HG03064 (cell line): Measurements from ENCODE around the gene MUC22.
"Not testable (repeated sequence)": the region's sequence is repeated elsewhere in the genome, so short reads cannot be mapped to it uniquely, and the experiment has no call there.

Source experiments
- ATAC-seq: cut with Tn5 transposase; IDR thresholded peaks from one replicate; pipeline ENCODE4 v1.9.1; 2021; ENCODE audit warnings: low read depth; ENCODE audit not compliant: unreplicated experiment

Gene MUC22

DNA sequence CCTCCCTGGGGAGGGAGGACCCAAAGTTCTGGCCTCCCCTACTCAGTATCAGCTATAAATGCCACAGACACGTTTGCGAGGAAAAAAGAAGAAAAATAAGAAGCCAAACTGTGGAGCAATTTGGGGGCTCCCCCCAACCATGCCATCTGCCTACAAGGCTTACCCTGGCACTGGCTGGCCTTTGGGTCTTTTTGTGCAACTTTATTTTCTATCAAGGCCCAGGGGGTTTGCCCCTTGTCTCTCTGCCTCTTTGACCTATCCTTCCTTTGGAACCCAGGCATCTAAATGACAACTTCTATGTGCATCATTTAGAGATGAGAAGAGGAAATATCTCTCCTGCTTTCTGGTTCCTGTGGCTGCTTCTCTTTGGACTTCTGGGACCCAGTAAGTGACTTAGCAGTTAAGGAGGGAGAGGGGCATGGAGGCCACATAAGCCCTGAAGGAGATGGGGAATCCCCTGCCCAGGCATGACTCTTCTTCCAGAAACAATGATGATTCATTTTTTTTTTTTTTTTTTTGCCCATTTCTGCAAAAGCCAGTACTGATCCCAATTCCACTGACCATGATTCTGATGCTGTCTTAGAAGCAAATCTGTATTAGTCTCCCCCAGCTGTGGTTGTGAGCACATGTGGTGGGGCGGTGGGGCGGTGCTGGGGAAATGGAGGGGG lies at the start of gene MUC22:
Gene MUC22, plus strand, starts transcription at position 82 of the 668 bp plus-strand sequence. Its CDS starts 233 bp downstream, at position 315.
- ATAC-seq, result no peak

GRCh38 chr6:30960907-30961673 lies 49.2 kb upstream of the MUC22 start:
- ATAC-seq, result no peak

- no peak for ATAC-seq
These were observed 47.6 kb upstream of the MUC22 start for GRCh38 chr6:30962716-30963115.

DNA sequence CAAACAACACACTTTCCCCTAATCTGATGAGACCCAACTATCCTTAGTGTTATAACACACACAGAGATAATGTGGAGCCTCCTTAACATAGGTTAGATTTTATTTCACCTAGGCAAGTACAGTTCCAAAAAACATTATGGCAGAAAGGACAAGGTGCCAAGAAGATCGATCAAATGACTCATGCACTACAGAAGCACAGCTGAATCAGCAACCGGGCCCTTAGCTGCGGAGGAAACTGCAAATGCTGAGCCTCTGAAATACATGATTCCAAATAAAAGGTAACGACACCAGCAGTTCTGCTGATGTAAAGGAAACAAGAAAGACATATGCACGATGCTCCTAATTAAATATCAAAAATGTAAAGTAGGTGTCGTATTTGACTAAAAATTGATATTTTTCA lies 46.6 kb upstream of the MUC22 start:
- no peak for ATAC-seq

- no peak for ATAC-seq
These were observed 46.2 kb upstream of the MUC22 start for GRCh38 chr6:30964075-30964474.

DNA sequence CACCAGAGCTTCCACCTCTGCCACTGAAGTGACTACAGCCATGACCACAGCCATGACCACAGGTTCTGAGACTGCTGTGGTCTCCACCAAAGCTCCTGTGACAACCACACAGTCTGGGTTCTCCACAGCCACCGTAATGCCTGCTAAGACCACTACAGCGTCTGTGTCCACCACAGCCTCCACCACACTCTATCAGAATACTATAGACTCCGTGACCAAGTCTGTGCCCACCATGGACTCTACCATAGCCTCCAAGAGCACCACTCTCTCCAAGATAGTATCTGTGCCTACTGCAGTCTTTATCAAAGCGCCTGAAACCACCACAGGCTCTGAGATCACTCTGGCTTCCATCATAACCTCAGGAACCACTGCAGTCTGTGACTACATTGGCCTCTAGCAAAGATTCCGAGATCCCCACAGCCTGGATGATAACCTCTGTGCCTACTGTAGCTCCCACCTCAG lies 45.1 kb upstream of the MUC22 start:
- ATAC-seq, result no peak

DNA sequence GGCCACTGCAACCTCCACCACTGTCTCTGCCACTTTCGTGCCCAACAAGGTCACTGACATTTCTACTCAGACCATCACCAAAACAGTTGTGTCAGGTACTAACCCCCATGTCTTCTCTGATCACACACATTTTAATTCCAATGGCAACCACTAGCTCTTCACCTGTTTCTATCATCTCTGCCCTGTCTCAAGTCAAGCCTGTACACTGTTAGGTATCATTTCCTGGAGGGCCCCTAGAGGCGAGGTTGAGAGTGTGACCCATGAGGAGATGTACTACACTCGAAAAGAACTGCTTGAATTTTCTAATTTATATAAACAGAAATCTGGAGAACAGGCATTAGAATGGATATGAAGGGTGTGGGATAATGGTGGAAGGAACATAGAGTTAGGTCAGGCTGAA lies 44.1 kb upstream of the MUC22 start:
- ATAC-seq, result no peak

DNA sequence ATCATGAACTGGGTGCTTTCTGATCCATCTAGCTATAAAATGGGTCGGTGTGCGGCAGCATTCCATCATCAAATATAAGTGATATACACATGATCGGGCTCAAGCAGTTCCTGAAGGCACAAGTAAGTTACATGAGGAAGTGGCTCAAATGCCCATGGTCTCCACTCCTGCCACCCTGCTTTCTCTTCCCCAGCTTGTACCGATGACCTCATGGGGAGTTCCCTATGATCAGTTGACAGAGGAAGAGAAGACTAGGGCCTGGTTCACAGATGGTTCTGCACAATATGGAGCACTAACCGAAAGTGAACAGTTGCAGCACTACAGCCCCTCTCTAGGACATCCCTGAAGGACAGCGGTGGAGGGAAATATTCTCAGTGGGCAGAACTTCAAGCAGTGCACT lies 41.1 kb upstream of the MUC22 start:
- not testable (repeated sequence) for ATAC-seq

DNA sequence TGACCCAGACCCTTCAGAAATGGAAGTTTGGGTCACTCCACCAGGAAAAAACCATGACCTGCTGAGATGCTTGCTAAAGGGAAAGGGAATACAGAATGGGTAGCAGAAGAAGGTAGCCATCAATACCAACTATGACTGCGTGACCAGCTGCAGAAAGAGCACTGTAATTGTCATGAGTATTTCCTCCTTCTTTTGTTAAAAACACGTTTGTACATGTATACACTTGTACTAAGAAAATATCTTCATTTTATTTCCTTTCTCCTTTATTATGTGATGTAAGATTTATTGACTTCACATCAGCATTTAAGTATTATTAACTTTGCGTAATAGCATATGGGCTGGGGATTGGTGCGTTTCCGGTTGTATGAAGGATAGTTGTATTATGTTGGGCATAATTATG lies 39.3 kb upstream of the MUC22 start:
- no peak for ATAC-seq

DNA sequence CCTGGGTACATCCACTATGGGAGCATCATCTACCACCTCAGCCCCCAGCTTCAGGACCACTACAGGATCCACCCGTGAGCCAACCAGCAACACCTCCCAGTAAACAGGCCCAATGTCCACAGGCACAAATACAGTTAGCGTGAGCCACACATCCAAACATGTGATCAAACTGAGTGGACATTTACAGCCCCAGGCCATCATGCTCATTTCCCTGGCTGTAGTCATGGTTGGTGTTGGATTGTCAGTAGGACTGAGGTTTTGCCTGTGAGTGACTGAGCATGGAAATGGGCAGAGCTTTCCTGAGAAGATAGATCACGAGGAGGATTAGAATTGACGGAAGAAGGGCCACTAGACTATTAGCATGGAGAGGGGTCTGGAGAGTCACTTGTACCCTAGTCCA lies 37.5 kb upstream of the MUC22 start:
- ATAC-seq, result no peak

DNA sequence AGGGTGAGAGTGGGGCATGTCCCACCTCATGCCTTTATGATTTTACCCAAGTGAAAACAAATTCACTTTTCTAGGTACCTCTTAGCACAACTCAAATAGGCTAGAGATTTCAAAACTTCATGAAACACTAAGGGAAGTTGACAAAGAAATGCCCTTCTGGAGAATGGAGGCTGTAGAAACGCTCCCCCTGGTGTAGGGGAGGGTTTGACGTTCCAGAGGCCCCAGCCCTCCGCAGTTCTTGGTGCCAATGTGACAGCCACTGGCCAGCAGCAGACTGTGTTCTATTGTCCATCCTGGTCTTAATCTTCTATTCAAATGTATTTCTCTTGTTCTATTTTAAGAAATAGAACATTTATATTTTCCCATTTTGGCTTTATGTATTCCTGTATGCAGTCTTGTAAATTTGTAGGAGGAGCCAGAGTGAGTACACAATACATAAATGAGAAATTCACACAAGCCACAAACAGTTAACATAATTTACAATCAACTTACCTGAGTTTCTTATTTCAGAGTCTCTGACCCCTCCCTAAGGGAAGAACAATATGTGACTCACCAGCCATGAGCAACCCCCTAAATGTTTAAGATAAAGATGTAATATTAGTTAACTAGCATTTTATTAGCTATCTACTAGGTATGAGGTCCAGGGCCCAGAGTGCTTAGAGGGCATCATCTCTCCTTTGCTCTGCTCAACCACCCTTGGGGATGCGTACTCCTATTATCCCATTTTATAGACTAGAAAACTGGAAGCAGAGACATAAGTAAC lies 35.6 kb upstream of the MUC22 start:
- ATAC-seq, result no peak

- ATAC-seq, result no peak
These were observed 31.1 kb upstream of the MUC22 start for GRCh38 chr6:30979141-30979540.

DNA sequence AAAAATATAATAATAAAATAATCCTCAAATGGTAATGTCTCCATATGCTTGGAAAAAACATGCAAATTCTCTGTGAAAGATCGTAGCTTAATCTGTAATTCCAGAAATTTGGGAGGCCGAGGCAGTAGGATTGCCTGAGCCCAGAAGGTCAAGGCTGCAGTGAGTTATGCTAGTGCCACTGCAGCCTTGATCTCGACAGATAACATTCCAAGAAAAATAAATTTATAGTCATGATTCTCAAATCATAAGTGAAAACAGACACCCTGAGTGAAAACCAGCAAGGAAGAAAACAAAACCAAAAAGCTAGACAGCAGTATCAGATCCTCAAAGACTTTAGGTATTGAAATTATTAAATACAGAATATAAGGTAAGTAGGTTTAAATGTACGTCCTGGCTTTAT lies 30.6 kb upstream of the MUC22 start:
- no peak for ATAC-seq

DNA sequence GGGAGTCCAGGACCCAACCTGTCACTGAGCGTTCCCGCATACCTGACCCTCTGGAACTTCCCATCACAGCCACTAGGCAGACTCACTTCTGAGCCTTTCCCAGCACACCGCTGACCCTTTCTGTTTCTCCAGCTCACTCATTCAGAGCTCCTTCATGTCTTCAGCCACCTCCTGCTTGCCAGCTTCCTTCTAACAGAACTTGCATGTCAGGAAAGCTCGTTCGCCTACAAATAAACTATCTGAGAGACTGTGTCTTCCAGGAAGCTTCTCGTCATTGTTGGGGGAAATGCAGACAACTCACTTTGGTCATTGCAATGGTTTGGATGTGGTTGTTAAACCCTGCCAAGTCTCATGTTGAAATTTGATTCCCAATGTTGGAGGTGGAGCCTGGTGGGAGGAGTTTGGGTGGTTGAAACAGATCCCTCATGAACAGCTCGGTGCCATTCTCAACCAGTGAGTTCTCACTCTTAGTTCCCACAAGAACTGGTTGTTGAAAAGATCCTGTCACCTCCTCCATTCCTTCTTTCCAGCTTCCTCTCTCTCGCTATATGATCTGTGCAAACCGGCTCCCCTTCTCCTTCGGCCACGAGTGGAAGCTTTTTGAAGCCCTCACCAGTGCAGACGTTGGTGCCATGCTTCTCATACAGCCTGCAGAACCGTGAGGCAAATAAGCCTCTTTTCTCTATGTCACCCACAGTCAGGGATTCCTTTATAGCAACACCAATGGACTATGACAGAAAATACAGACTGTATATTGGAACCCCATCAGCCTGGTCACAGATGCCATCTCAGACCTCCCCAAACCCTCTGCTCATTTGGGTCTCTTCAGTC lies 28.1 kb upstream of the MUC22 start:
- ATAC-seq, result no peak

DNA sequence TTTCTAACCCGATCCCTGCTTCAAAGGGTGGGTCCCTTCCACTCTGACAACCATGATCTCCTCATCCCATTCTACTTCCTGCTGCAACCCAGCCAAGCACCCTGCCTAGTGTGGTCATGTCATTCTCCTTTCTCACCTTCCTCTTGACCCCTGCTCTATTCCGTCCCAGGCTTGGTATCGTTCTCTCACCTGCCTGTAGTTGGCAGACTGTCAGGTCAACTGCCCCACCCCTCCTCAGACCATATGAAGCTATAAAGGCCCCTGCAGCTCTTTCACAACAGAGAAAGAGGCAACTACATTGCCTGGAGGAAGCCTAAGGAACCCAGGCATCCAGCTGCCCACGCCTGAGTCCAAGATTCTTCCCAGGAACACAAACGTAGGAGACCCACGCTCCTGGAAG lies 26.8 kb upstream of the MUC22 start, which contains the start of gene MUC21:
Gene MUC21, plus strand, starts transcription at position 280 of the 400 bp plus-strand sequence. CDS start 241 bp downstream, outside the sequence.
- no peak for ATAC-seq

GRCh38 chr6:30985490-30985889 lies 24.8 kb upstream of the MUC22 start:
- no peak for ATAC-seq

- no peak for ATAC-seq
These were observed 23.0 kb upstream of the MUC22 start for GRCh38 chr6:30987304-30987703.

DNA sequence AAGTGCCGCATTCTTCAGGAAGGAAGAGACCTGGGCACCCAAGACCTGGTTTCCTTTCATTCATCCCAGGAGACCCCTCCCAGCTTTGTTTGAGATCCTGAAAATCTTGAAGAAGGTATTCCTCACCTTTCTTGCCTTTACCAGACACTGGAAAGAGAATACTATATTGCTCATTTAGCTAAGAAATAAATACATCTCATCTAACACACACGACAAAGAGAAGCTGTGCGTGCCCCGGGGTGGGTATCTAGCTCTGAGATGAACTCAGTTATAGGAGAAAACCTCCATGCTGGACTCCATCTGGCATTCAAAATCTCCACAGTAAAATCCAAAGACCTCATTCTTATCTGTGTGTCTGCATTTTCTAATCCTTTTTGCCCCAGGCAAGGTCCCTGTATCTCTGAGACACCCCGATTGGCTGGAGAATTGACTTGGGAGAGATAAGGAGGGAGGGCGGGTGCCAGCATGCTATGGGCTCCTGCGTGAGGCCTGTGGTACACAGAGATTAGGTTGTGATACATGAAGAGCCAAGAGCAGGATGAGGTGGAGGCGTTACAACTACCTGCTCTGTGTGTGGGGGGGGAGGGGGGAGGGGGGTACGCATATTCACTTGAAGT lies 22.0 kb upstream of the MUC22 start:
- ATAC-seq, result no peak

GRCh38 chr6:30990422-30991086 lies 19.7 kb upstream of the MUC22 start:
- no peak for ATAC-seq
